ENCODE measurements around the gene PEAK1.

PEAK1 gene

GRCh38 chr15:77083381-77084160 is 336.3 kb downstream of the PEAK1 start:
- peak; percentile 55 to 72 (median 57) for DNase-seq

GRCh38 chr15:77081971-77082370 is 337.9 kb downstream of the PEAK1 start:
- no peak for DNase-seq

GRCh38 chr15:77076323-77076915 is 343.5 kb downstream of the PEAK1 start:
- no peak for DNase-seq

- no peak for DNase-seq
These were observed 344.4 kb downstream of the PEAK1 start for GRCh38 chr15:77075528-77075927.

- DNase-seq = no peak
These were observed 345.6 kb downstream of the PEAK1 start for GRCh38 chr15:77074350-77074749.

- DNase-seq = no peak
These were observed 348.3 kb downstream of the PEAK1 start for GRCh38 chr15:77071305-77072223.

- peak; percentile 94 to 97 (median 97) for DNase-seq
These were observed 349.2 kb downstream of the PEAK1 start, which contains the start of gene TSPAN3 for GRCh38 chr15:77070495-77071304. Gene TSPAN3, minus strand, starts transcription at chr15:77071109. Its CDS starts 155 bp downstream, at chr15:77070954.

- DNase-seq = no peak
These were observed 349.8 kb downstream of the PEAK1 start for GRCh38 chr15:77070180-77070494.

GRCh38 chr15:77069521-77070121 is 350.3 kb downstream of the PEAK1 start:
- peak in 1 of 3 donors; percentile 36 for DNase-seq

GRCh38 chr15:77068633-77069032 is 351.3 kb downstream of the PEAK1 start:
- DNase-seq = no peak

- peak in 2 of 3 donors; percentile 65 to 80 for DNase-seq
These were observed 352.1 kb downstream of the PEAK1 start for GRCh38 chr15:77067691-77068367.

GRCh38 chr15:77066971-77067690 is 352.8 kb downstream of the PEAK1 start:
- peak; percentile 50 to 67 (median 66) for DNase-seq

- peak; percentile 81 to 94 (median 92) for DNase-seq
These were observed 355.2 kb downstream of the PEAK1 start for GRCh38 chr15:77064539-77065308.

GRCh38 chr15:77064063-77064462 is 355.8 kb downstream of the PEAK1 start:
- DNase-seq = peak in 2 of 3 donors; percentile 28 to 50

GRCh38 chr15:77063249-77063648 is 356.7 kb downstream of the PEAK1 start:
- DNase-seq = no peak

GRCh38 chr15:77060546-77060945 is 359.4 kb downstream of the PEAK1 start:
- peak in 1 of 3 donors; percentile 24 for DNase-seq

GRCh38 chr15:77059786-77060361 is 360.0 kb downstream of the PEAK1 start:
- peak; percentile 36 to 63 (median 59) for DNase-seq

- no peak for DNase-seq
These were observed 361.4 kb downstream of the PEAK1 start for GRCh38 chr15:77058468-77058867.

GRCh38 chr15:77057685-77058084 is 362.2 kb downstream of the PEAK1 start:
- no peak for DNase-seq
